ENCODE measurements around the gene EEFSEC.

The EEFSEC gene

GRCh38 chr3:128275316-128276145 lies 122.2 kb downstream of the EEFSEC start:
- DNase-seq, result no peak

- no peak for DNase-seq
Measured at GRCh38 chr3:128276146-128276435, 122.8 kb downstream of the EEFSEC start.

- no peak for DNase-seq
Measured at GRCh38 chr3:128276577-128277183, 123.4 kb downstream of the EEFSEC start.

- no peak for DNase-seq
Measured at GRCh38 chr3:128277378-128278069, 124.2 kb downstream of the EEFSEC start.

GRCh38 chr3:128278130-128278529 lies 124.8 kb downstream of the EEFSEC start:
- DNase-seq, result no peak

GRCh38 chr3:128278761-128279600 lies 125.7 kb downstream of the EEFSEC start:
- no peak for DNase-seq

GRCh38 chr3:128279601-128279880 lies 126.3 kb downstream of the EEFSEC start:
- DNase-seq, result no peak

- no peak for DNase-seq
Measured at GRCh38 chr3:128280481-128281052, 127.3 kb downstream of the EEFSEC start.

- DNase-seq, result no peak
Measured at GRCh38 chr3:128281056-128281455, 127.8 kb downstream of the EEFSEC start.

GRCh38 chr3:128281461-128282367 lies 128.4 kb downstream of the EEFSEC start:
- DNase-seq, result no peak

GRCh38 chr3:128282380-128283196 lies 129.3 kb downstream of the EEFSEC start:
- no peak for DNase-seq

GRCh38 chr3:128283421-128283820 lies 130.1 kb downstream of the EEFSEC start:
- no peak for DNase-seq

- no peak for DNase-seq
Measured at GRCh38 chr3:128285042-128285966, 132.0 kb downstream of the EEFSEC start.

- DNase-seq, result no peak
Measured at GRCh38 chr3:128285967-128286321, 132.7 kb downstream of the EEFSEC start.

- DNase-seq, result no peak
Measured at GRCh38 chr3:128286691-128287090, 133.4 kb downstream of the EEFSEC start.

- DNase-seq, result no peak
Measured at GRCh38 chr3:128287216-128287615, 133.9 kb downstream of the EEFSEC start.

GRCh38 chr3:128289534-128289933 lies 136.3 kb downstream of the EEFSEC start:
- no peak for DNase-seq

GRCh38 chr3:128290484-128290883 lies 137.2 kb downstream of the EEFSEC start:
- no peak for DNase-seq

GRCh38 chr3:128293930-128294329 lies 140.6 kb downstream of the EEFSEC start:
- DNase-seq, result no peak

- DNase-seq, result no peak
Measured at GRCh38 chr3:128294999-128295468, 141.8 kb downstream of the EEFSEC start.

Measured in 8988T (cell line).